ENCODE measurements around the gene BCL7C. TPM values are rescaled to one million over a fixed set of nuclear protein-coding genes. Genes with fewer than 3 reads are reported as not detected.

Gene BCL7C
- total and polyA plus RNA-seq, 2 of the 13 experiments (the other 11 are each of a cell fraction or from before 2014, with no cell fraction given): 17.7 to 33.8 TPM

DNA sequence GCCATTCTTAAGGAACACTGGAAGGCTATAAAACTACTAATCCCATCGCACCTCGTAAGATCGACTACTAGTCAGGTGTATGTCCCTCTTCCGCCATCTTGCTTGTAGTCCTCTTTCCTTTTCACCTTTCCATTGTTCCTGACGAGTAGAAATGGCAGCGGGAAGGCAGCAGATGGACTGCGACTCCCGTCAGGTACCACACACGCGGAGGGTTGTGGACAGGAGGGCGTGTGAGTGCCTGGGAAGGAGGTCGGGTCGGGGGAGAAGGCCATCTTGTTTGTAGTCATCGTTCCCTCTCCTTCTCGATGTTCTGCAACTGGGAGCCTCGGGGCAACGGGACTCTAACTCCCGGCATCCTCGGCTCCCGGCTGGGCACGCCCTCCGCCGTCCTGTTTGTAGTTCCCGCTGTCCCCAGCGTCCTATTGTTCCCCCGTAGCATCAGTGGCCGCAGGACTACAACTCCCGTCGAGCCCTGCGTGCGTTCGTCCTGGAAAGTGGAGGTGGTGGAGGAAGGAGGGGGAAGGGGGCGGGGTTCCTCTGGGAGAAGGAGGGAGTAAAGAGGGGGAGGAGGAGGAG is 29.2 kb upstream of the BCL7C start (continued):
- TF ChIP-seq ZNF549 (CRISPR knock-in tag; IDR thresholded peaks at IDR 0.05): no peak
- TF ChIP-seq ZNF431 (CRISPR knock-in tag; IDR thresholded peaks at IDR 0.05; ENCODE audit: borderline replicate concordance, low read depth): no peak
- TF ChIP-seq ZNF720 (CRISPR knock-in tag; IDR thresholded peaks at IDR 0.05): peak; percentile 63; the same call in 1 of the 2 replicates
- TF ChIP-seq ZNF589 (CRISPR knock-in tag; conservative IDR thresholded peaks at IDR 0.05): no peak
- TF ChIP-seq TOE1 (CRISPR knock-in tag; IDR thresholded peaks at IDR 0.05): no peak; the same call in 1 of the 2 replicates
- TF ChIP-seq ZBTB1 (CRISPR knock-in tag; IDR thresholded peaks at IDR 0.05; ENCODE audit: borderline replicate concordance): no peak
- TF ChIP-seq, protein P1, sequence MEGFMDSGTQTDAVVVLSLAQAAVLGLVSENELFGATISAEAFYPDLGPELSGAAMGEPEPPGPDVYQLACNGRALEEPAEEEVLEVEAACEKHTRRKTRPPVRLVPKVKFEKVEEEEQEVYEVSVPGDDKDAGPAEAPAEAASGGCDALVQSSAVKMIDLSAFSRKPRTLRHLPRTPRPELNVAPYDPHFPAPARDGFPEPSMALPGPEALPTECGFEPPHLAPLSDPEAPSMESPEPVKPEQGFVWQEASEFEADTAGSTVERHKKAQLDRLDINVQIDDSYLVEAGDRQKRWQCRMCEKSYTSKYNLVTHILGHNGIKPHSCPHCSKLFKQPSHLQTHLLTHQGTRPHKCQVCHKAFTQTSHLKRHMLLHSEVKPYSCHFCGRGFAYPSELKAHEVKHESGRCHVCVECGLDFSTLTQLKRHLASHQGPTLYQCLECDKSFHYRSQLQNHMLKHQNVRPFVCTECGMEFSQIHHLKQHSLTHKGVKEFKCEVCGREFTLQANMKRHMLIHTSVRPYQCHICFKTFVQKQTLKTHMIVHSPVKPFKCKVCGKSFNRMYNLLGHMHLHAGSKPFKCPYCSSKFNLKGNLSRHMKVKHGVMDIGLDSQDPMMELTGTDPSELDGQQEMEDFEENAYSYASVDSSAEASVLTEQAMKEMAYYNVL (CRISPR knock-in tag; IDR thresholded peaks at IDR 0.05; ENCODE audit: borderline replicate concordance): peak; percentile 11; the same call in 1 of the 2 replicates
- TF ChIP-seq ZNF333 (CRISPR knock-in tag; IDR thresholded peaks at IDR 0.05; ENCODE audit: borderline replicate concordance): no peak
- no peak for TF ChIP-seq ZNF432 (CRISPR knock-in tag; IDR thresholded peaks at IDR 0.05; ENCODE audit: borderline replicate concordance)
- no peak for TF ChIP-seq ZNF629 (CRISPR knock-in tag; conservative IDR thresholded peaks at IDR 0.05)
- no peak for TF ChIP-seq ZNF382 (CRISPR knock-in tag; IDR thresholded peaks at IDR 0.05; ENCODE audit: borderline replicate concordance)
- TF ChIP-seq, protein P2, sequence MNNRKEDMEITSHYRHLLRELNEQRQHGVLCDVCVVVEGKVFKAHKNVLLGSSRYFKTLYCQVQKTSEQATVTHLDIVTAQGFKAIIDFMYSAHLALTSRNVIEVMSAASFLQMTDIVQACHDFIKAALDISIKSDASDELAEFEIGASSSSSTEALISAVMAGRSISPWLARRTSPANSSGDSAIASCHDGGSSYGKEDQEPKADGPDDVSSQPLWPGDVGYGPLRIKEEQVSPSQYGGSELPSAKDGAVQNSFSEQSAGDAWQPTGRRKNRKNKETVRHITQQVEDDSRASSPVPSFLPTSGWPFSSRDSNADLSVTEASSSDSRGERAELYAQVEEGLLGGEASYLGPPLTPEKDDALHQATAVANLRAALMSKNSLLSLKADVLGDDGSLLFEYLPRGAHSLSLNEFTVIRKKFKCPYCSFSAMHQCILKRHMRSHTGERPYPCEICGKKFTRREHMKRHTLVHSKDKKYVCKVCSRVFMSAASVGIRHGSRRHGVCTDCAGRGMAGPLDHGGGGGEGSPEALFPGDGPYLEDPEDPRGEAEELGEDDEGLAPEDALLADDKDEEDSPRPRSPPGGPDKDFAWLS (CRISPR knock-in tag; IDR thresholded peaks at IDR 0.05; ENCODE audit: borderline replicate concordance): no peak
- peak; percentile 63 for TF ChIP-seq ZEB1 (IDR thresholded peaks at IDR 0.05; ENCODE audit: insufficient replicate concordance, low read depth)
- no peak for TF ChIP-seq HHEX (CRISPR knock-in tag; IDR thresholded peaks at IDR 0.05)
- TF ChIP-seq CREM (IDR thresholded peaks at IDR 0.05): peak; percentile 92
- no peak for TF ChIP-seq CREM (CRISPR knock-in tag; IDR thresholded peaks at IDR 0.05)
- TF ChIP-seq ZNF557 (CRISPR knock-in tag; IDR thresholded peaks at IDR 0.05): no peak; the same call in 1 of the 2 replicates
- no peak; the same call in 1 of the 2 replicates for TF ChIP-seq THAP11 (CRISPR knock-in tag; IDR thresholded peaks at IDR 0.05)
- TF ChIP-seq ZBTB3 (CRISPR knock-in tag; IDR thresholded peaks at IDR 0.05; ENCODE audit: borderline replicate concordance, low read depth): no peak
- TF ChIP-seq ZFP37 (CRISPR knock-in tag; IDR thresholded peaks at IDR 0.05; ENCODE audit: borderline replicate concordance): no peak
- TF ChIP-seq FOXC1 (CRISPR knock-in tag; IDR thresholded peaks at IDR 0.05; ENCODE audit: borderline replicate concordance): peak; percentile 91; the same call in 1 of the 2 replicates
- no peak for TF ChIP-seq ESRRA (CRISPR knock-in tag; IDR thresholded peaks at IDR 0.05; ENCODE audit: low read depth)
- TF ChIP-seq JUN (CRISPR knock-in tag; IDR thresholded peaks at IDR 0.05): no peak
- TF ChIP-seq ZNF75D (CRISPR knock-in tag; IDR thresholded peaks at IDR 0.05; ENCODE audit: borderline replicate concordance): no peak
- TF ChIP-seq HOXA9 (CRISPR knock-in tag; IDR thresholded peaks at IDR 0.05; ENCODE audit: borderline replicate concordance): no peak
- no peak for TF ChIP-seq PHF5A (CRISPR knock-in tag; IDR thresholded peaks at IDR 0.05; ENCODE audit: low read depth, unreplicated experiment)
- TF ChIP-seq MBD4 (IDR thresholded peaks at IDR 0.05; ENCODE audit: borderline replicate concordance, low read length): no peak
- TF ChIP-seq ELF4 (CRISPR knock-in tag; IDR thresholded peaks at IDR 0.05; ENCODE audit: borderline replicate concordance): no peak; the same call in 1 of the 2 replicates
- no peak for TF ChIP-seq ZNF496 (CRISPR knock-in tag; IDR thresholded peaks at IDR 0.05; ENCODE audit: insufficient replicate concordance)

Measured in HepG2 (cell line).